Immature natural killer cell (primary cell): ENCODE data around the gene MOCS3. TPM values are rescaled to one million over a fixed set of nuclear protein-coding genes. Genes with fewer than 3 reads are reported as not detected.

ENCODE experiments used
- DNase-seq, 3 donors: peaks; one replicate each; pipeline ENCODE4 v3.0.0; 2022; ENCODE audit warnings: mixed read lengths in 1 of 3
- H3K27ac Mint-ChIP-seq, 6 donors: one replicate each; pipeline ENCODE4 v1.8.0; 2020; ENCODE audit warnings: mixed read lengths in 6 of 6, mild to moderate bottlenecking in 5 of 6, inconsistent platforms in 4 of 6, moderate library complexity in 3 of 6
- H3K27me3 Mint-ChIP-seq, 3 donors: one replicate each; pipeline ENCODE4 v1.8.0; 2020 to 2021; ENCODE audit warnings: low read depth in 3 of 3, mild to moderate bottlenecking in 3 of 3, mixed read lengths in 3 of 3, moderate library complexity in 3 of 3, inconsistent platforms in 1 of 3
- H3K36me3 Mint-ChIP-seq, 3 donors: one replicate each; pipeline ENCODE4 v1.8.0; 2020; ENCODE audit warnings: mixed read lengths in 3 of 3, inconsistent platforms in 2 of 3, mild to moderate bottlenecking in 2 of 3
- H3K4me1 Mint-ChIP-seq, 2 donors: one replicate each; pipeline ENCODE4 v1.8.0; 2020; ENCODE audit warnings: inconsistent platforms in 2 of 2, mild to moderate bottlenecking in 2 of 2, mixed read lengths in 2 of 2, moderate library complexity in 1 of 2
- H3K4me3 Mint-ChIP-seq, 5 donors: one replicate each; pipeline ENCODE4 v1.8.0; 2020; ENCODE audit warnings: mild to moderate bottlenecking in 5 of 5, mixed read lengths in 5 of 5, inconsistent platforms in 3 of 5, moderate library complexity in 3 of 5
- H3K9me3 Mint-ChIP-seq, 6 donors: one replicate each; pipeline ENCODE4 v1.8.0; 2020; ENCODE audit warnings: mild to moderate bottlenecking in 6 of 6, mixed read lengths in 6 of 6, inconsistent platforms in 4 of 6, moderate library complexity in 3 of 6
- polyA plus RNA-seq, 3 donors: library from polyadenylated mRNA; unstranded; fragments of 300-500 nt; fragmentation: Illumina TruSeq; gene quantifications; one replicate each; pipeline ENCODE4 v1.2.3, GENCODE V29; 2021

MOCS3 gene
- polyA plus RNA-seq, 3 donors from 2014 or later: 2.9 to 3.7 (median 3.1) TPM

GRCh38 chr20:50924261-50924920 lies 34.2 kb upstream of the MOCS3 start:
- H3K4me3 Mint-ChIP-seq: no peak overlapping the region
- peaks cover 75 to 96% of the 10 kb centered on the region in 2 donors for H3K4me1 Mint-ChIP-seq
- H3K27ac Mint-ChIP-seq: peak overlapping the region in 2 of 6 donors; percentile 34 to 49
- no peaks in the 10 kb centered on the region for H3K9me3 Mint-ChIP-seq
- no peak for DNase-seq
- peaks cover 0 to 4% (median 3%) of the 10 kb centered on the region in 3 donors for H3K36me3 Mint-ChIP-seq
- peaks cover 2 to 9% (median 2%) of the 10 kb centered on the region in 3 donors for H3K27me3 Mint-ChIP-seq

DNA sequence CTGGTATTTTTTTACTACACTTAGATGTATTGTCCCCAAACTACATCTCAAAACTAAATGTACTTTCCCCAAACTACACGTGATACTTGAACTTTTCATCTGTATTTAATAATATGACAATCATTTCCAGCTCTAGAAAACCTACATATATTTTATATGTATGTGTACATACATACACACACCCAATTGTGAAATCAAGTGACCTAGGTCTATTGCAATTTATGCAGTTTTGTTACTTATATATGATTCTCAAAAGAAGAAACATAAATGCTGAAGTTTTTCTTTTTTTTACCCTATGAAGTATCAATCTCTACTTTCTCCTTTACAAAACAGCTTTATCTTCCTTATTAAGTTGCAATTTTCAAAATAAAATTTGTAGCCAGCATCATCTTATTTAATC lies 32.1 kb upstream of the MOCS3 start:
- Mint-ChIP-seq H3K27me3 (peaks cover 12 to 21% (median 14%) of the 10 kb centered on the region in 3 donors), H3K9me3 (no peaks in the 10 kb centered on the region), H3K4me3 (no peak overlapping the region), H3K4me1 (peaks cover 64 to 83% of the 10 kb centered on the region in 2 donors), H3K27ac (peak overlapping the region in 2 of 6 donors; percentile 5 to 33), H3K36me3 (peaks cover 0 to 8% (median 4%) of the 10 kb centered on the region in 3 donors)
- no peak for DNase-seq

GRCh38 chr20:50928469-50928868 lies 30.1 kb upstream of the MOCS3 start:
- peak overlapping the region; percentile 89 to 96 (median 91) for H3K4me3 Mint-ChIP-seq

DNA sequence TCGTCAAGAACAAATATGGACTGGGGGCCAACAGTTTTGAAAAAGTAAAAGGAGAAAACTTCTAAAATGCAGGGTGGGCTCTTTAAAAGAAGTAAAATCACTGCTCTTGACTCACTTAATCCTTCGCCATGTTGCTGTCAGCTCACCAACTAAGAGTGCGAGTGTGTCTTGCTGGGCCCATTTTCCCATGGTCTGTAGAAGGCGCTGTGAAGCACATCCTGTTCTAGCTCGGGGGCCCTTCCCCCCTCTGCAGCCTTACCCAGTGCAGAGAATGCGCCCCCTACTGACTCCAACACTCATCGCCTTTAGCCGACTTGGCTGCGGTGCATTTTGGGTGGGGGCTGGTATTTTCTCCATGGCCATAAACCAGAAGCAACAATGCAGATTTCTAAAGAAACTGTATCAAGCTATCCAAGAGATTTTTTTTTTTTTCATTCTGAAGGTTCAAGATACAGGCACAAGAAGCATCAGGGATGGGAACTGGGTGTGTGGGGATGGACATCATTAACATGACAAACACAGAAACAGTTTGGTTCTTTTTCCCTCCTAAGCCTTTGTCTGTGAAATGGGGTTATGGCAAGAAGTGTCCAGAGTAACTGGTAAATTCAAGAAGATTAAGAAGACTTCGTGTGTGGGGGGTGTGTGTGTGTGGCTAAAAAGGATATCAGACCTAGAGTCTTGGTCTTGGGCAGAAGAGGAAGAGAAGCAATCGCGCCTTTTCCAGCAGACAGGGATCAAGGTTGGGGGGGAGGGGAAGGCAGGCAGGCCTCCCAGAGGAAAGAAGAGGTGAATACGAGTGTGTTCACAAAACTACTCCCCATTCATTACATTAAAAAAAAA lies 29.1 kb upstream of the MOCS3 start:
- H3K27ac Mint-ChIP-seq: peak overlapping the region; percentile 87 to 99 (median 94)
- peaks cover 0 to 8% (median 7%) of the 10 kb centered on the region in 3 donors for H3K36me3 Mint-ChIP-seq
- peak overlapping the region; percentile 89 to 96 (median 91) for H3K4me3 Mint-ChIP-seq
- peaks cover 12 to 26% (median 16%) of the 10 kb centered on the region in 3 donors for H3K27me3 Mint-ChIP-seq
- peak; percentile 88 to 90 (median 89) for DNase-seq
- H3K9me3 Mint-ChIP-seq: no peaks in the 10 kb centered on the region
- H3K4me1 Mint-ChIP-seq: peaks cover 55 to 56% of the 10 kb centered on the region in 2 donors

More at GRCh38 chr20:50928469-50928868, 30.1 kb upstream of the MOCS3 start:
- peaks cover 12 to 26% (median 16%) of the 10 kb centered on the region in 3 donors for H3K27me3 Mint-ChIP-seq
- peaks cover 0 to 8% (median 4%) of the 10 kb centered on the region in 3 donors for H3K36me3 Mint-ChIP-seq
- peaks cover 63 to 66% of the 10 kb centered on the region in 2 donors for H3K4me1 Mint-ChIP-seq
- H3K27ac Mint-ChIP-seq: peak overlapping the region; percentile 61 to 98 (median 91)
- H3K9me3 Mint-ChIP-seq: no peaks in the 10 kb centered on the region
- DNase-seq: no peak

DNA sequence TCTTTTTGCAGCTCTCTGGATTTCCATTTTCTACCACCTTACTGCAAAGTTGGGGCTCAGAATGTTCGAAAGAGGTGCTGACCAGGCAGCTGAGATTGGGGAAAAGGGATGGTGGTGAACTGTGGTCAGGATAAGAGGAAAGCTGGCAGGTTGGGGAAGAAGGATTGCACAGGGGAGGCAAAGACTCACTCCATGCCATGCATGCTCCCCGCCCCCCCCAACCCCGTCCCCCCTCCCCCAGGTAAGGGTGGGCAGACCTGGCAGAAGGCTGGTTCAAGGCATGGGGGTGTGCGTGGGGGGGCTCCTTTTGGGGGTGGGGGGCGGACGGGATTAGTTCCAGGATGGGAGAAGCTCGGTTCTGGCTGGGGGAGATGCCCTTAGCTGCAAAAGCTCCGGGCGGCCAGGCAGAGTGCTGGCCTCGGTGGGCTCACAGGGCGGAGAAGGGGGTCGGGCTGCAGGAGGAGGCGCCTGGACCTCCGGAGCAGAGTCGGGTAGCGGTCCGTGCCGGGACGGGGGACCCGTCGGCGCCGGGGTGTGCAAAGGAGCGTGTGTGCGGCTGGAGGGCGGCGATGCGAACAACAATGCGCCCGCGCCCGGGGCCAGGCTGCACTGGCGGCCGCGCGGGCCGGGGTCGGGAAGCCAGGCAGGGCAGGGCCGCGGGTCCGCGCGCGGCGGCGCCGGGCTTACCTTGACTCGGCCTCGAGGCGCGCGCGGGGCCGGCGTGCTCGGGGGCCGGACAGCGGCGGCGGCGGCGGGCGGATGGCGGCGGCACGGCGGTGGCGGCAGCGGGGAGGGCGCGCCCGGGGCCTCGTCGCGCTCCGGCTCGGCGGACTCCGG lies 28.3 kb upstream of the MOCS3 start:
- peaks cover 0 to 8% (median 7%) of the 10 kb centered on the region in 3 donors for H3K36me3 Mint-ChIP-seq
- H3K9me3 Mint-ChIP-seq: no peaks in the 10 kb centered on the region
- H3K4me3 Mint-ChIP-seq: peak overlapping the region; percentile 90 to 96 (median 92)
- peaks cover 48% of the 10 kb centered on the region in 2 donors for H3K4me1 Mint-ChIP-seq
- H3K27ac Mint-ChIP-seq: peak overlapping the region; percentile 87 to 99 (median 94)
- peaks cover 12 to 24% (median 16%) of the 10 kb centered on the region in 3 donors for H3K27me3 Mint-ChIP-seq
- no peak for DNase-seq

GRCh38 chr20:50930976-50931305 lies 27.7 kb upstream of the MOCS3 start:
- peak overlapping the region; percentile 74 to 99 (median 98) for H3K27ac Mint-ChIP-seq
- peaks cover 0 to 11% (median 10%) of the 10 kb centered on the region in 3 donors for H3K36me3 Mint-ChIP-seq
- peaks cover 42% of the 10 kb centered on the region in 2 donors for H3K4me1 Mint-ChIP-seq
- H3K4me3 Mint-ChIP-seq: peak overlapping the region; percentile 79 to 92 (median 88)
- peaks cover 12 to 20% (median 16%) of the 10 kb centered on the region in 3 donors for H3K27me3 Mint-ChIP-seq
- DNase-seq: no peak
- no peaks in the 10 kb centered on the region for H3K9me3 Mint-ChIP-seq

DNA sequence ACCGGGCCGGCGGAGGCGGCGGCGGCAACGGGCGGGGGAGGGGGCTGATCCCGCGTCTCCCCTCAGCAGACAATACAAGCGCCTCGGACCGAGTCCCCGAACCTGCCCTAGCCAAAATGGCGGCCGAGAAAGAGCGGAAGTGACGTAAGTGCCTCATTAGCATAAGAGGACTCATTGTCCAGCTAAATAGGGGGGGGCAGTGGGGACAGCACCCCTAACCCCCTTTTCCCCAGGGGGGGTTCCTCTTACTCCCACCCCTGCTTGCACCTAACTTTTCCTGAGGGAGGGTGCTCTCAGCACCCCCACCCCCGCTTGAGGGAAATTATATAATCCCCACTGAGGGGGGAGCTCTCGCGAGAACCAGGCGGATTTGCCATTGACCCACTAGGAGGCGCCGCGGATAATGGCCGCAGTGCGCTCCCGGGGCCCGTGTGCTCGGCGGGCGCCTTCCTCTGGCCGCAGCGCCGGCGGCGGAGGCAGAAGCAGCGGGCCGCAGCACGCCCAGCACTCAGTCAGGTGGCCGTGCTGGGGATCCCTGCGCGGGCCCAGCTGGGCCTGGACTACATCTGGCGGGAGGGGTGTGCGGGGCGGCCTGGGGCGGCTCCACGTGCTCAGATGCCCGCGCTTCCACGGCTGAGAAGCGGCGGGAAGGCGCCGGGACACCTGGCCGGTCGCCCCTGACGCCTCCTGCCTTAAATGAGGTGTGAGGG lies 27.2 kb upstream of the MOCS3 start, which contains the start of gene ADNP:
Gene ADNP (minus strand): TSS at position 132 of the 710 bp plus-strand sequence. CDS start 27,441 bp downstream, outside the sequence.
- Mint-ChIP-seq H3K36me3 (peaks cover 0 to 11% (median 10%) of the 10 kb centered on the region in 3 donors), H3K4me1 (peaks cover 37 to 39% of the 10 kb centered on the region in 2 donors), H3K4me3 (peak within 1 kb of the TSS; percentile 90 to 92 (median 92)), H3K9me3 (no peaks in the 10 kb centered on the region), H3K27ac (peak within 1 kb of the TSS; percentile 95 to 99 (median 98)), H3K27me3 (peaks cover 12 to 20% (median 16%) of the 10 kb centered on the region in 3 donors)
- peak; percentile 94 to 95 (median 95) for DNase-seq

DNA sequence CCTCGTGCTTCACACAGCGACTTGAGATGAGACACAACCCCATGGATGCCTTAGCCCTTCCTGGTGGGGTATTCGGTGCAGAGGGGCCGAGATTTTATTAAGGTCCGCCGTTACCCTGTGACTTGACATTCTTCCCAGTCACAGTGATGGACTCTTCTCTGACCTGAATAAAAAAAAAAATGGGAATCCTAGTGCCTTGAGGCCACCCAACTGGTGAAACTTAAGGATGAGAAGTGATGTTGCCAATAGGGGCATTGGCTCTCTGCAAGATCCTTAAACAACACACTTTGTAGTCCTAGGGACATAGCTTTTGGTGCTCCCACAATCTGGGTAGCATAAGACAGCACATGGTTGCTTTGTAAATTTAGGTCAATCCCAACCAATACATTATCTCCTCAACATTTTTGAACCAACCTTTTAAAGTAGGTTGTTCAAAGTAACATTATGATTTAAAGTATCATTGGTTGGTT lies 26.6 kb upstream of the MOCS3 start:
- no peak for DNase-seq
- H3K4me1 Mint-ChIP-seq: peaks cover 31 to 39% of the 10 kb centered on the region in 2 donors
- peak overlapping the region; percentile 81 to 99 (median 88) for H3K27ac Mint-ChIP-seq
- peak overlapping the region; percentile 90 to 92 (median 92) for H3K4me3 Mint-ChIP-seq
- no peaks in the 10 kb centered on the region for H3K9me3 Mint-ChIP-seq
- H3K36me3 Mint-ChIP-seq: peaks cover 0 to 11% (median 10%) of the 10 kb centered on the region in 3 donors
- H3K27me3 Mint-ChIP-seq: peaks cover 12 to 20% (median 16%) of the 10 kb centered on the region in 3 donors

- H3K9me3 Mint-ChIP-seq: no peaks in the 10 kb centered on the region
- H3K4me1 Mint-ChIP-seq: peaks cover 24 to 32% of the 10 kb centered on the region in 2 donors
- H3K27me3 Mint-ChIP-seq: peaks cover 12 to 20% (median 16%) of the 10 kb centered on the region in 3 donors
- H3K4me3 Mint-ChIP-seq: peak overlapping the region; percentile 48 to 92 (median 91)
- H3K36me3 Mint-ChIP-seq: peaks cover 0 to 11% (median 10%) of the 10 kb centered on the region in 3 donors
- DNase-seq: no peak
- H3K27ac Mint-ChIP-seq: peak overlapping the region; percentile 81 to 99 (median 88)
Observed at GRCh38 chr20:50932691-50933280, 25.8 kb upstream of the MOCS3 start.

DNA sequence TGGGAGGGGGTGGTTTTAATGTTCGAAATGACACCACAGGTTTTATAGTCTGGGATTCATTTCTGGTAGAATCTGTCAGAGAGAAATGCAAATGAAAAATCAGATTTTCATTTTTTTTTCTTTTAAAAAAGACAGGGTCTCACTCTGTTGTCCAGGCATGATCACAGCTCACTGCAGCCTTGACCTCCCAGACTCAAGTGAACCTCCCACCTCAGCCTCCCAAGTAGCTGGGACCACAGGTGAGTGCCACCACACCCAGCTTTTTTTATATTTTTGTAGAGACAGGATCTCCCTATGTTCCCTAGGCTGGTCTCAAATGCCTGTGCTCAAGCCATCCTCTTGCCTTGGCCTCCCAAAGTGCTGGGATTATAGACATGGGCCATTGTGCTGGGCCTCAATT lies 25.0 kb upstream of the MOCS3 start:
- Mint-ChIP-seq H3K36me3 (peaks cover 0 to 11% (median 10%) of the 10 kb centered on the region in 3 donors), H3K27me3 (peaks cover 12 to 18% (median 16%) of the 10 kb centered on the region in 3 donors), H3K4me3 (no peak overlapping the region), H3K4me1 (peaks cover 16 to 24% of the 10 kb centered on the region in 2 donors), H3K9me3 (no peaks in the 10 kb centered on the region), H3K27ac (peak overlapping the region in 1 of 6 donors; percentile 23)
- no peak for DNase-seq

DNA sequence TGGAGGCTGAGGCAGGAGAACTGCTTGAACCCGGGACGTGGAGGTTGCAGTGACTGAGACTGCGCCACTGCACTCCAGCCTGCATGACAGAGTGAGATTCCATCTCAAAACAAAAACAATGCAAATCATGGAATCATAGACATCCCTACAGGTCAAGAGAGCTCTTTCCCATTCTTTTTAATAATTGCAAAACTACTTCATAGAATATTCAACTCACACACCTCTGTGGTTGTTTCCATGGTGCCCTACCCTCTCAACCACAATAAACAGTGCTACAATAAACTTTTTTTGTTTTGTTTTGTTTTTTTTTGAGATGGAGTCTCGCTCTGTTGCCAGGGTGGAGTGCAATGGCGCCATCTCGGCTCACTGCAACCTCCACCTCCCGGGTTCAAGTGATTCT lies 15.5 kb upstream of the MOCS3 start:
- peaks cover 8 to 37% (median 17%) of the 10 kb centered on the region in 3 donors for H3K36me3 Mint-ChIP-seq
- no peak overlapping the region for H3K27ac Mint-ChIP-seq

More for the DNA sequence above, 15.5 kb upstream of the MOCS3 start:
- peak in 1 of 3 donors; percentile 10 for DNase-seq
- no peak overlapping the region for H3K4me3 Mint-ChIP-seq
- H3K4me1 Mint-ChIP-seq: no peaks in the 10 kb centered on the region
- no peaks in the 10 kb centered on the region for H3K9me3 Mint-ChIP-seq
- H3K27me3 Mint-ChIP-seq: peaks cover 0 to 5% (median 0%) of the 10 kb centered on the region in 3 donors
